ENCODE data around the gene B3GAT3.

Gene B3GAT3

DNA sequence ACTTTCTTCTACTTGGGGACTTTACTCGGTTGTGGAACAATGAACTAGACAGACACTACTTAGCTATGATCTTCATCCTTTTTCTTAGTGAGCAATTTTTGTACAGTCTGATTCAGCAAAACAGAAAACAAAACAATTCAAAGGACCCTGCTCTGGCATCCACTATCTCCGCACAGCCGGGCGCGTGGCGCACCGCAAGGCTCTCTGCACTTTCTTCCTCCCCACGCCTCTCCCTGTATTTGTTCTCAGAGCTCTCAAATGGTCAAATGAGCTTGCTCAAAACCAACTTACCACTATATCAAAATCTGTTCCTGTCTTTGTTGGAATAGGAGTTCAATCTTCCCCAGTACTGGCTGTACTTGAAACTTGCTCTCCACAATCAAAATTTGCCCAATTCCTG is 55.5 kb downstream of the B3GAT3 start:
- Mint-ChIP-seq H3K4me3 (no peak overlapping the region), H3K4me1 (peaks cover 54% of the 10 kb centered on the region), H3K36me3 (peaks cover 100% of the 10 kb centered on the region), H3K27ac (peak overlapping the region; percentile 76), H3K9me3 (no peaks in the 10 kb centered on the region)
- no peak for ATAC-seq
- DNase-seq (ENCODE audit: low spot score in 2 of 2) = no peak
